A673 (cell line): Measurements from ENCODE around the gene UBXN2A. TPM values are rescaled to one million over a fixed set of nuclear protein-coding genes. Genes with fewer than 3 reads are reported as not detected.
A peak's percentile ranks its signal among the peaks of the same experiment; 100 is the strongest.

Source experiments
- BruUV-seq: library from RNA; stranded (reverse); fragments of 400-500 nt; replicated peaks from 2 replicates; lab custom pipeline; 2021; lab: Mats Ljungman, UMichigan
- CTCF ChIA-PET: fragments of 300-600 bp; sonication (Branson Sonifier 250); formaldehyde crosslinking; loops from one replicate; lab custom pipeline; 2022; ENCODE audit warnings: antibody characterized with exemption; lab: Charles Lee
- POLR2A ChIA-PET: fragments of 300-600 bp; sonication (Branson Sonifier 250); formaldehyde crosslinking; loops from one replicate; lab custom pipeline; 2022; ENCODE audit warnings: antibody characterized with exemption; ENCODE audit not compliant: low non-redundant PET; lab: Charles Lee
- DNase-seq: peaks from one replicate; pipeline ENCODE4 v3.0.0-alpha.2; 2015; ENCODE audit warnings: low spot score
- H3K27ac ChIP-seq: fragments of 200-600 bp; sonication (generic); 2 replicates; pipeline ENCODE4 v1.5.1; 2016; ENCODE audit warnings: mixed run types, low read depth, mild to moderate bottlenecking, mixed read lengths, antibody characterized with exemption, low read length; ENCODE audit not compliant: poor library complexity, severe bottlenecking
- H3K27me3 ChIP-seq: fragments of 200-600 bp; sonication (generic); replicated peaks from 2 replicates; pipeline ENCODE4 v1.6.1; 2017; ENCODE audit warnings: mixed run types, low read depth, mild to moderate bottlenecking, mixed read lengths, antibody characterized with exemption, low read length; ENCODE audit not compliant: insufficient read depth, poor library complexity
- H3K36me3 ChIP-seq: fragments of 200-600 bp; sonication (generic); 2 replicates; pipeline ENCODE4 v1.6.1; 2016; ENCODE audit warnings: mixed run types, mild to moderate bottlenecking, mixed read lengths, antibody characterized with exemption, low read length; ENCODE audit not compliant: insufficient read depth, poor library complexity, severe bottlenecking
- H3K4me1 ChIP-seq: fragments of 200-600 bp; sonication (generic); 2 replicates; pipeline ENCODE4 v1.6.1; 2017; ENCODE audit warnings: mixed run types, mild to moderate bottlenecking, mixed read lengths, antibody characterized with exemption, low read length; ENCODE audit not compliant: insufficient read depth, poor library complexity, severe bottlenecking
- H3K4me3 ChIP-seq: fragments of 200-600 bp; sonication (generic); 2 replicates; pipeline ENCODE4 v1.5.1; 2016; ENCODE audit warnings: low read depth, mixed run types, mild to moderate bottlenecking, mixed read lengths, low read length; ENCODE audit not compliant: poor library complexity, severe bottlenecking
- H3K9me3 ChIP-seq: fragments of 200-600 bp; sonication (generic); 2 replicates; pipeline ENCODE4 v1.6.1; 2016; ENCODE audit warnings: mixed run types, low read depth, mild to moderate bottlenecking, mixed read lengths, antibody characterized with exemption, low read length; ENCODE audit not compliant: poor library complexity, severe bottlenecking
- EZH2 ChIP-seq: fragments of 200-600 bp; sonication (generic); IDR thresholded peaks from 2 replicates; pipeline ENCODE4 v1.6.1; 2017; ENCODE audit warnings: borderline replicate concordance, low read depth, mild to moderate bottlenecking, mixed read lengths, antibody characterized with exemption, low read length; ENCODE audit not compliant: poor library complexity, severe bottlenecking
- intact Hi-C: fragments of 100-400 bp; cut with micrococcal nuclease; formaldehyde crosslinking; loops from one replicate; pipeline ENCODE4 v1.10.0; 2022; ENCODE audit not compliant: unreplicated experiment
- total RNA-seq: library from RNA; stranded (reverse); gene quantifications from 2 replicates; pipeline ENCODE4 v1.2.3, GENCODE V29; 2021
- TF ChIP-seq, protein P1 (sequence below): fragments of 300-800, 200-600 bp; sonication (generic); conservative IDR thresholded peaks from 2 replicates; pipeline ENCODE4 v1.5.1; 2017; ENCODE audit warnings: low read depth, mild to moderate bottlenecking, antibody characterized with exemption, low read length, moderate library complexity, mixed read lengths

Gene UBXN2A
- total RNA-seq, 1 experiment from 2014 or later, result 18.3 TPM

- Histone ChIP-seq H3K36me3 (no peaks in the 10 kb centered on the region), H3K27me3 (no peaks in the 10 kb centered on the region), H3K27ac (no peak overlapping the region), H3K4me3 (no peak overlapping the region), H3K9me3 (no peaks in the 10 kb centered on the region), H3K4me1 (peaks cover 15% of the 10 kb centered on the region)
- peak; percentile 69 for DNase-seq
- POLR2A ChIA-PET, result no interaction called here
- CTCF ChIA-PET, result interaction anchor here (0.6 to 0.7 kb wide), 2 partner anchors 60 to 97 kb away, joined by 3 read pairs; partner anchors contain the start of genes ATAD2B and TP53I3
- intact Hi-C loops, result no loop called here
- TF ChIP-seq, protein P1, sequence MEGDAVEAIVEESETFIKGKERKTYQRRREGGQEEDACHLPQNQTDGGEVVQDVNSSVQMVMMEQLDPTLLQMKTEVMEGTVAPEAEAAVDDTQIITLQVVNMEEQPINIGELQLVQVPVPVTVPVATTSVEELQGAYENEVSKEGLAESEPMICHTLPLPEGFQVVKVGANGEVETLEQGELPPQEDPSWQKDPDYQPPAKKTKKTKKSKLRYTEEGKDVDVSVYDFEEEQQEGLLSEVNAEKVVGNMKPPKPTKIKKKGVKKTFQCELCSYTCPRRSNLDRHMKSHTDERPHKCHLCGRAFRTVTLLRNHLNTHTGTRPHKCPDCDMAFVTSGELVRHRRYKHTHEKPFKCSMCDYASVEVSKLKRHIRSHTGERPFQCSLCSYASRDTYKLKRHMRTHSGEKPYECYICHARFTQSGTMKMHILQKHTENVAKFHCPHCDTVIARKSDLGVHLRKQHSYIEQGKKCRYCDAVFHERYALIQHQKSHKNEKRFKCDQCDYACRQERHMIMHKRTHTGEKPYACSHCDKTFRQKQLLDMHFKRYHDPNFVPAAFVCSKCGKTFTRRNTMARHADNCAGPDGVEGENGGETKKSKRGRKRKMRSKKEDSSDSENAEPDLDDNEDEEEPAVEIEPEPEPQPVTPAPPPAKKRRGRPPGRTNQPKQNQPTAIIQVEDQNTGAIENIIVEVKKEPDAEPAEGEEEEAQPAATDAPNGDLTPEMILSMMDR, result peak; percentile 59
- no peak for TF ChIP-seq EZH2
- BruUV-seq, result no TSS peak
These were observed 83.8 kb downstream of the UBXN2A start for GRCh38 chr2:24024018-24024417.

- TF ChIP-seq EZH2, result no peak
- TF ChIP-seq, protein P1, result no peak
- no peak for DNase-seq
- no peaks in the 10 kb centered on the region for H3K27me3 ChIP-seq
- no TSS peak for BruUV-seq
- H3K4me3 ChIP-seq, result no peak overlapping the region
- H3K4me1 ChIP-seq, result peaks cover 15% of the 10 kb centered on the region
- no peak overlapping the region for H3K27ac ChIP-seq
- intact Hi-C loops, result no loop called here
- ChIA-PET CTCF (interaction anchor here (0.7 to 1.0 kb wide), 2 partner anchors 98 to 200 kb away, joined by 3 read pairs; partner anchors contain the start of gene ATAD2B), POLR2A (interaction anchor here (0.6 kb wide), 2 partner anchors 130 to 225 kb away, joined by 3 to 11 read pairs; no protein-coding TSS in a partner anchor)
- peaks cover 8% of the 10 kb centered on the region for H3K36me3 ChIP-seq
- H3K9me3 ChIP-seq, result no peaks in the 10 kb centered on the region
These were observed 84.9 kb downstream of the UBXN2A start for GRCh38 chr2:24024996-24025663.

GRCh38 chr2:24026233-24026632 lies 86.0 kb downstream of the UBXN2A start:
- BruUV-seq, result no TSS peak
- CTCF ChIA-PET, result interaction anchor here (0.8 kb wide), 1 partner anchor 33 kb away, joined by 3 read pairs; no protein-coding TSS in a partner anchor
- H3K4me3 ChIP-seq, result no peak overlapping the region
- H3K27me3 ChIP-seq, result no peaks in the 10 kb centered on the region
- POLR2A ChIA-PET, result interaction anchor here (0.6 kb wide), 2 partner anchors 131 to 263 kb away, joined by 3 read pairs; no protein-coding TSS in a partner anchor
- H3K4me1 ChIP-seq, result peaks cover 15% of the 10 kb centered on the region
- no peaks in the 10 kb centered on the region for H3K9me3 ChIP-seq
- peaks cover 19% of the 10 kb centered on the region for H3K36me3 ChIP-seq
- TF ChIP-seq, protein P1, result no peak
- TF ChIP-seq EZH2, result no peak
- peak; percentile 57 for DNase-seq
- intact Hi-C loops, result no loop called here
- H3K27ac ChIP-seq, result peak overlapping the region; percentile 40
